Hepatocyte (in vitro differentiated cells): ENCODE data around the gene ILF3.

Source experiments
- EZH2 ChIP-seq: fragments of 200-600 bp; sonication (generic); IDR thresholded peaks from 2 replicates; pipeline ENCODE4 v1.6.1; 2016; ENCODE audit warnings: antibody characterized with exemption, mild to moderate bottlenecking, borderline replicate concordance
- TF ChIP-seq, protein P1 (sequence below): fragments of 200-600 bp; sonication (generic); IDR thresholded peaks from 2 replicates; pipeline ENCODE4 v1.5.1; 2016; ENCODE audit warnings: antibody characterized with exemption, mild to moderate bottlenecking; ENCODE audit not compliant: poor library complexity

DNA sequence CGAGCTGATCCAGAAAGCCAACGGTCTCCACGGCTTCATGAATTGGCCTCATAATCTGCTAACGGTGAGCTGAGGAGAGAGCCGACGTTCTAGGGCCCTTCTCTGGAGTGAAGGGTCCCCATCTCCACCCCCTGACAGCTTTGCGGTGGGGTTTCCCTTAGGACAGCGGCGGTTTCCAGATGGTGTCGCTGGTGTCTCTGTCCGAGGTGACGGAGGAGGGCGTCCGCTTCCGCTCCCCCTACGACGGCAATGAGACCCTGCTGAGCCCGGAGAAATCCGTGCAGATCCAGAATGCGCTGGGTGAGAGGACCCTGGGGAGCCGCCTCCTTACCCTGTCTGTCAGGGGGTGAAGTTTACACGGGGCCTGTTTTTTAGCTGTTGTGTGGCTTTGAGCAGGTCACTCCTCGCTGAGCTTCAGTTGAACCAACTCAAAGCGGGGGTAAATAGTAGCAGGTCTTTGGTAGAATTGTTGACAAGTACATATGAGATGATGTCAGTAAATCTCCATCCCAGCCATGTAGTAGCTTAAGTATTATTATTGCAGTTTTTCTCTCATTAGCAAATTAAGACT is 47.9 kb downstream of the ILF3 start:
- no peak for TF ChIP-seq EZH2
- TF ChIP-seq, protein P1, sequence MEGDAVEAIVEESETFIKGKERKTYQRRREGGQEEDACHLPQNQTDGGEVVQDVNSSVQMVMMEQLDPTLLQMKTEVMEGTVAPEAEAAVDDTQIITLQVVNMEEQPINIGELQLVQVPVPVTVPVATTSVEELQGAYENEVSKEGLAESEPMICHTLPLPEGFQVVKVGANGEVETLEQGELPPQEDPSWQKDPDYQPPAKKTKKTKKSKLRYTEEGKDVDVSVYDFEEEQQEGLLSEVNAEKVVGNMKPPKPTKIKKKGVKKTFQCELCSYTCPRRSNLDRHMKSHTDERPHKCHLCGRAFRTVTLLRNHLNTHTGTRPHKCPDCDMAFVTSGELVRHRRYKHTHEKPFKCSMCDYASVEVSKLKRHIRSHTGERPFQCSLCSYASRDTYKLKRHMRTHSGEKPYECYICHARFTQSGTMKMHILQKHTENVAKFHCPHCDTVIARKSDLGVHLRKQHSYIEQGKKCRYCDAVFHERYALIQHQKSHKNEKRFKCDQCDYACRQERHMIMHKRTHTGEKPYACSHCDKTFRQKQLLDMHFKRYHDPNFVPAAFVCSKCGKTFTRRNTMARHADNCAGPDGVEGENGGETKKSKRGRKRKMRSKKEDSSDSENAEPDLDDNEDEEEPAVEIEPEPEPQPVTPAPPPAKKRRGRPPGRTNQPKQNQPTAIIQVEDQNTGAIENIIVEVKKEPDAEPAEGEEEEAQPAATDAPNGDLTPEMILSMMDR, result peak; percentile 19
